Measurements from ENCODE around the gene ATP6AP1. TPM values are rescaled to one million over a fixed set of nuclear protein-coding genes. Genes with fewer than 3 reads are reported as not detected.

ATP6AP1 gene
- total RNA-seq, 1 donor = 61.9 TPM

GRCh38 chrX:154483325-154483724, 54.8 kb downstream of the ATP6AP1 start:
- Histone ChIP-seq H3K4me1 (ENCODE audit: insufficient read depth, low read length) (no peaks in the 10 kb centered on the region), H3K4me2 (ENCODE audit: insufficient read depth, low read length) (no peak overlapping the region), H3K79me2 (ENCODE audit: insufficient read depth, low read length) (peaks cover 12% of the 10 kb centered on the region), H3K27me3 (ENCODE audit: insufficient read depth, low read length) (no peaks in the 10 kb centered on the region), H3K27ac (ENCODE audit: low read depth, low read length) (no peak overlapping the region), H4K20me1 (ENCODE audit: insufficient read depth, low read length) (no peaks in the 10 kb centered on the region), H3K36me3 (ENCODE audit: insufficient read depth, low read length) (peaks cover 19% of the 10 kb centered on the region), H3K9me3 (ENCODE audit: low read depth, low read length) (no peaks in the 10 kb centered on the region), H2AFZ (ENCODE audit: low read length) (no peak overlapping the region), H3K4me3 (ENCODE audit: insufficient read depth, low read length) (no peak overlapping the region)
- no peak for TF ChIP-seq CTCF (IDR thresholded peaks at IDR 0.05; ENCODE audit: extremely low read depth, low read depth, low read length)
- DNase-seq (ENCODE audit: insufficient read length, low spot score, missing footprints) = peak; percentile 80

DNA sequence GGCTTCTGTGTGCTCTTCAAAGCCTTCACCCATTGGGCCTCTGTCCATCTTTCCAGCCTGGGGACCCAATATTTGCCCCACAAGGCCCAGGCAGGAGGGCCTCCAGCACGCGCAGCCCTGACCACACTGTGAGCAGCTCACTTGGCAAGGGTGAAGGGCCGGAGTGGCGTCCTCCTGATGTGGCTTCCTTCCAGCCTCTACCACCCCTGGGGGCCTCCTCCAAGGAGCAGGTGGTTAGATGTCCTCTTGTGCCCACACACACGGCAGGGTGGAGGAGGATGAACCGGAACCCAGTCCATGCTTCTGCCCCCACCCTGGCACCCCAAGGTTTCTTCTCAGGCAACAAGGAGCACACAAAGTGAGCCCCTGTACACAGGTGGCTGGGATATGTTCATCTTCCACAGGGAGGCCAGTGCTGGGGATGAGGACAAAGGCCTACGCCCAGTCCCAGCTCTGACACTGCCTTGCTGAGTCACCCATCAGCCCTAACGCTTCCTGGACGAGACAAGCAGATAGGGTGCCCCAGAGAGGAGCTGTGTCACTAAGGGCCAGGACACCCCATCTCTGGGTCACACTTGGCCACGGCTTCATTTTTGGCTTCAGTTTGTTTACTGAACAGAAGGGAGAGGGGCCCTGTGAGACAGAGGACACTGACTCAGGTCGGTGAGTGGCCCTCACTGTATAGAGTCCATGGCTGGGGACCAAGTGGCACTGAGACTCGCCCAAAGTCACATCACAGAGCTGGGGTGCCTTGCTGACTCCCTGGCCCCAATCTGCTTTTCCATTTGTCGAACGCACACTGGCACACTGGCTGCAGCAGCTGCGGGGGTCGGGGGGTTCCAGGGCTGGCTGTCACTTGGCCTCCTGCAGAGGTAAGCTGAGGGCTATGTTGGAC, 56.0 kb downstream of the ATP6AP1 start:
- Histone ChIP-seq H3K36me3 (ENCODE audit: insufficient read depth, low read length) (peaks cover 20% of the 10 kb centered on the region), H2AFZ (ENCODE audit: low read length) (no peak overlapping the region), H3K79me2 (ENCODE audit: insufficient read depth, low read length) (peaks cover 20% of the 10 kb centered on the region), H3K4me3 (ENCODE audit: insufficient read depth, low read length) (no peak overlapping the region), H3K27me3 (ENCODE audit: insufficient read depth, low read length) (no peaks in the 10 kb centered on the region), H4K20me1 (ENCODE audit: insufficient read depth, low read length) (peaks cover 7% of the 10 kb centered on the region), H3K9me3 (ENCODE audit: low read depth, low read length) (no peaks in the 10 kb centered on the region), H3K4me1 (ENCODE audit: insufficient read depth, low read length) (peaks cover 6% of the 10 kb centered on the region), H3K4me2 (ENCODE audit: insufficient read depth, low read length) (no peak overlapping the region), H3K27ac (ENCODE audit: low read depth, low read length) (no peak overlapping the region)
- peak; percentile 91 for DNase-seq (ENCODE audit: insufficient read length, low spot score, missing footprints)
- TF ChIP-seq CTCF (IDR thresholded peaks at IDR 0.05; ENCODE audit: extremely low read depth, low read depth, low read length) = no peak

GRCh38 chrX:154485150-154486051, 56.9 kb downstream of the ATP6AP1 start:
- Histone ChIP-seq H4K20me1 (ENCODE audit: insufficient read depth, low read length) (peaks cover 7% of the 10 kb centered on the region), H3K4me3 (ENCODE audit: insufficient read depth, low read length) (peak overlapping the region; percentile 73), H3K9me3 (ENCODE audit: low read depth, low read length) (no peaks in the 10 kb centered on the region), H3K27me3 (ENCODE audit: insufficient read depth, low read length) (no peaks in the 10 kb centered on the region), H2AFZ (ENCODE audit: low read length) (no peak overlapping the region), H3K4me2 (ENCODE audit: insufficient read depth, low read length) (peak overlapping the region; percentile 71), H3K36me3 (ENCODE audit: insufficient read depth, low read length) (peaks cover 20% of the 10 kb centered on the region), H3K4me1 (ENCODE audit: insufficient read depth, low read length) (peaks cover 10% of the 10 kb centered on the region), H3K79me2 (ENCODE audit: insufficient read depth, low read length) (peaks cover 22% of the 10 kb centered on the region), H3K27ac (ENCODE audit: low read depth, low read length) (peak overlapping the region; percentile 4)
- DNase-seq (ENCODE audit: insufficient read length, low spot score, missing footprints) = peak; percentile 85
- TF ChIP-seq CTCF (IDR thresholded peaks at IDR 0.05; ENCODE audit: extremely low read depth, low read depth, low read length) = no peak

GRCh38 chrX:154486052-154486395, 57.5 kb downstream of the ATP6AP1 start:
- Histone ChIP-seq H4K20me1 (ENCODE audit: insufficient read depth, low read length) (peaks cover 7% of the 10 kb centered on the region), H3K79me2 (ENCODE audit: insufficient read depth, low read length) (peaks cover 22% of the 10 kb centered on the region), H3K4me2 (ENCODE audit: insufficient read depth, low read length) (peak overlapping the region; percentile 71), H3K27me3 (ENCODE audit: insufficient read depth, low read length) (no peaks in the 10 kb centered on the region), H2AFZ (ENCODE audit: low read length) (no peak overlapping the region), H3K4me3 (ENCODE audit: insufficient read depth, low read length) (peak overlapping the region; percentile 73), H3K9me3 (ENCODE audit: low read depth, low read length) (no peaks in the 10 kb centered on the region), H3K4me1 (ENCODE audit: insufficient read depth, low read length) (peaks cover 10% of the 10 kb centered on the region), H3K27ac (ENCODE audit: low read depth, low read length) (no peak overlapping the region), H3K36me3 (ENCODE audit: insufficient read depth, low read length) (peaks cover 20% of the 10 kb centered on the region)
- DNase-seq (ENCODE audit: insufficient read length, low spot score, missing footprints) = peak; percentile 90
- TF ChIP-seq CTCF (IDR thresholded peaks at IDR 0.05; ENCODE audit: extremely low read depth, low read depth, low read length) = no peak
